Cardiac atrium fibroblast (primary cell): ENCODE results near the gene ZNF614. TPM values are rescaled to one million over a fixed set of nuclear protein-coding genes. Genes with fewer than 3 reads are reported as not detected.

ENCODE experiments used
- total RNA-seq: library from RNA; depleted of rRNA; stranded (reverse); fragments of >200 nt; gene quantifications from 2 replicates; pipeline ENCODE4 v1.2.3, GENCODE V29; 2015

ZNF614 gene
- 8.5 and 8.7 TPM in 2 replicates for total RNA-seq

GRCh38 chr19:52028027-52028779, at the start of gene ZNF614:
Gene ZNF614, minus strand, starts transcription at chr19:52028379. Its CDS starts 2,634 bp downstream, at chr19:52025745.

GRCh38 chr19:52048555-52049501, 20.6 kb upstream of the ZNF614 start, which contains the start of gene ZNF432:
Gene ZNF432, minus strand, starts transcription at chr19:52048838. Its CDS starts 1,970 bp downstream, at chr19:52046868.

GRCh38 chr19:52007806-52008557, 20.2 kb downstream of the ZNF614 start, which contains the start of gene ZNF615:
Gene ZNF615, minus strand, starts transcription at chr19:52008211. Its CDS starts 4,500 bp downstream, at chr19:52003711.

GRCh38 chr19:51986309-51987291, 41.6 kb downstream of the ZNF614 start, which contains the start of gene ZNF350:
Gene ZNF350, minus strand, starts transcription at chr19:51986840. Its CDS starts 12,480 bp downstream, at chr19:51974360.

Other genes with a start within 250 kb of the ZNF614 start
- gene FPR3, start 233.2 kb downstream of the ZNF614 start, total RNA-seq = not detected in 2 replicates
- gene ZNF577, start 140.4 kb downstream of the ZNF614 start, total RNA-seq = 5.2 and 13.0 TPM in 2 replicates
- 4.7 and 9.1 TPM in 2 replicates for gene ZNF649, start 123.4 kb downstream of the ZNF614 start, total RNA-seq
- gene ZNF613, start 100.9 kb downstream of the ZNF614 start, total RNA-seq = 9.6 and 11.2 TPM in 2 replicates
- 6.9 and 7.1 TPM in 2 replicates for gene ZNF350, start 41.5 kb downstream of the ZNF614 start, total RNA-seq
- 9.6 and 17.3 TPM in 2 replicates for gene ZNF615, start 20.2 kb downstream of the ZNF614 start, total RNA-seq
- 3.1 and 5.8 TPM in 2 replicates for gene ZNF432, start 20.5 kb upstream of the ZNF614 start, total RNA-seq
- gene ZNF841, start 67.4 kb upstream of the ZNF614 start, total RNA-seq = 20.4 and 21.5 TPM in 2 replicates
- gene ZNF616, start 111.6 kb upstream of the ZNF614 start, total RNA-seq = 5.4 and 8.4 TPM in 2 replicates
- 3.1 and 11.0 TPM in 2 replicates for gene ZNF836, start 143.2 kb upstream of the ZNF614 start, total RNA-seq
- 212 and 214 TPM in 2 replicates for gene PPP2R1A, start 161.7 kb upstream of the ZNF614 start, total RNA-seq
- gene ZNF766, start 241.2 kb upstream of the ZNF614 start, total RNA-seq = 4.3 and 5.5 TPM in 2 replicates